Central memory CD8-positive, alpha-beta T cell (primary cell): ENCODE results near the gene CAVIN1.
"Not testable (repeated sequence)": the region's sequence is repeated elsewhere in the genome, so short reads cannot be mapped to it uniquely, and the experiment has no call there.

ENCODE experiments used
- ATAC-seq: fragments of 150-1000 bp; cut with Tn5 transposase; replicated peaks from 2 replicates; pipeline ENCODE4 v1.10.0; 2022; ENCODE audit warnings: mild to moderate bottlenecking, moderate FRiP score, moderate number of reproducible peaks; ENCODE audit not compliant: poor library complexity, severe bottlenecking; ENCODE audit errors: extremely low read depth
- DNase-seq, 2 donors: peaks; one replicate each; pipeline ENCODE4 v3.0.0; 2021; ENCODE audit warnings: low spot score in 2 of 2
- H3K27ac Mint-ChIP-seq: one replicate; pipeline ENCODE4 v1.8.0; 2022; ENCODE audit warnings: low read depth, mild to moderate bottlenecking, moderate library complexity, mixed read lengths
- H3K27me3 Mint-ChIP-seq: one replicate; pipeline ENCODE4 v1.8.0; 2022; ENCODE audit warnings: mixed read lengths
- H3K36me3 Mint-ChIP-seq: one replicate; pipeline ENCODE4 v1.8.0; 2022; ENCODE audit warnings: mild to moderate bottlenecking, moderate library complexity, mixed read lengths; ENCODE audit not compliant: insufficient read depth
- H3K4me1 Mint-ChIP-seq: one replicate; pipeline ENCODE4 v1.8.0; 2022; ENCODE audit warnings: mixed read lengths
- H3K4me3 Mint-ChIP-seq: one replicate; pipeline ENCODE4 v1.8.0; 2022; ENCODE audit warnings: mild to moderate bottlenecking, moderate library complexity, mixed read lengths
- H3K9me3 Mint-ChIP-seq: one replicate; pipeline ENCODE4 v1.8.0; 2022; ENCODE audit warnings: mixed read lengths

CAVIN1 gene

DNA sequence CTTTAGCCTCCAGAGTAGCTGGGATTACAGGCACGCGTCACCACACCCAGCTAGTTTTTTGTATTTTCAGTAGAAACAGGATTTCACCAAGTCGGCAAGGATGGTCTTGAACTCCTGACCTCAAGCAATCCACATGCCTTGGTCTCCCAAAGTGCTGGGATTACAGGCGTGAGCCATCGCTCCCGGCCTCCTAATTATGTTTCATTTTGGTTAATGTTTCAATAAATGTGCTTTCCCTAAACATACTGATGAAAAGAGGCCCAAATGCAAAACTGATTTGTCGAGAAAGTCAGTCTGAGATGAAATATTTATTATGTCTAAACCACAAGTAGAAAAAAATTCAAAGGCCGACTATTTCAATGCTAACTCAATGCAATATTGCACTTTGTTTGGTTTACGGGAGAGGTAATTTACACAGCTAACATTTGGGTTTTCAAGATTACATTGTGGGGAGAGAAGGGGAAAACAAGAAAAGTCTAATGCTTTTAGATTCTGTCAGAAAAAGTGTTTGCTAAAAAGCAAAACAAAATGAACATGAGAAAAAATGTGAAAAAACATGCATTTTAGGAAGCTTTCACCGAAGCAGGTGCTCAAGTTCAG is 44.6 kb downstream of the CAVIN1 start:
- no peak for ATAC-seq
- Mint-ChIP-seq H3K9me3 (no peaks in the 10 kb centered on the region), H3K4me1 (peaks cover 57% of the 10 kb centered on the region)

DNA sequence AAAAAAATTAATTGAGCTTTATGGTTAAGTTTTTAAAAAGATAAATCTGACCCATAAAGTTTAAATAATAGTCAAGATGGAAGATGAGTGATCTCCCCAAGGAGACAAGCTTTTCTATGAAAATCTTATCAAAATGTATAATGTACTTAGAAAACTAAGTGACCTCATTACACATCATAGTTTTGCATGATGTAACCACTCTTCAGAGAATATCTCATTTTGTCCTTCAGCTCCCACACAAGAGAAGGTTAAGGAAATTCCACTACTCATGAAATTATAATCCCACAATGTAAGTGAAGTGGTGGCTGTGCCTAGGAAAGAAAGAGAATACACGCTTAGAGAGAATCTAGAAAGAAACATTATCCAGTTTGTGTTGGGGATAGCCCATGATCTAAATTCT is 49.2 kb downstream of the CAVIN1 start:
- H3K27ac Mint-ChIP-seq = no peak overlapping the region
- ATAC-seq (no peak), DNase-seq (no peak)
- H3K9me3 Mint-ChIP-seq = no peaks in the 10 kb centered on the region
- no peaks in the 10 kb centered on the region for H3K27me3 Mint-ChIP-seq
- H3K4me3 Mint-ChIP-seq = no peak overlapping the region
- peaks cover 42% of the 10 kb centered on the region for H3K4me1 Mint-ChIP-seq
- peaks cover 15% of the 10 kb centered on the region for H3K36me3 Mint-ChIP-seq

More for the DNA sequence above, 44.6 kb downstream of the CAVIN1 start:
- H3K4me3 Mint-ChIP-seq = peak overlapping the region; percentile 69
- H3K36me3 Mint-ChIP-seq = peaks cover 7% of the 10 kb centered on the region
- DNase-seq = no peak
- H3K27me3 Mint-ChIP-seq = no peaks in the 10 kb centered on the region
- H3K27ac Mint-ChIP-seq = peak overlapping the region; percentile 69

DNA sequence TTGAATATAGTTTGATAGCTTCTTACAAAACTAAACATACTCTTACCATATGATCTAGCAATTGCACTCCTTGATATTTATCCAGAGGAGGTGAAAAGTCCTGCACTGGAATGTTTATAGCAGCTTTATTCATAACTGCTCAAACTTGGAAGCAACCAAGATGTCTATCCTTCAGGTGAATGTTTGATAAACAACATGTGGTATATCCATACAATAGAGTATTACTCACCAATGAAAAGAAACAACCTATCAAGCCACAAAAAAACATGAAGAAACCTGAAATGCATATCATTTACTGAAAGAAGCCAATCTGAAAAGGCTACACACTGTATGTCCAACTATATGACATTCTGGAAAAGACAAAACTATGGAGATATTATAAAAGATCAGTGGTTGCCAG is 50.9 kb downstream of the CAVIN1 start:
- DNase-seq (no peak), ATAC-seq (no peak)
- Mint-ChIP-seq H3K36me3 (peaks cover 12% of the 10 kb centered on the region), H3K4me1 (peaks cover 46% of the 10 kb centered on the region), H3K27ac (peak overlapping the region; percentile 46), H3K27me3 (no peaks in the 10 kb centered on the region), H3K4me3 (no peak overlapping the region), H3K9me3 (no peaks in the 10 kb centered on the region)

DNA sequence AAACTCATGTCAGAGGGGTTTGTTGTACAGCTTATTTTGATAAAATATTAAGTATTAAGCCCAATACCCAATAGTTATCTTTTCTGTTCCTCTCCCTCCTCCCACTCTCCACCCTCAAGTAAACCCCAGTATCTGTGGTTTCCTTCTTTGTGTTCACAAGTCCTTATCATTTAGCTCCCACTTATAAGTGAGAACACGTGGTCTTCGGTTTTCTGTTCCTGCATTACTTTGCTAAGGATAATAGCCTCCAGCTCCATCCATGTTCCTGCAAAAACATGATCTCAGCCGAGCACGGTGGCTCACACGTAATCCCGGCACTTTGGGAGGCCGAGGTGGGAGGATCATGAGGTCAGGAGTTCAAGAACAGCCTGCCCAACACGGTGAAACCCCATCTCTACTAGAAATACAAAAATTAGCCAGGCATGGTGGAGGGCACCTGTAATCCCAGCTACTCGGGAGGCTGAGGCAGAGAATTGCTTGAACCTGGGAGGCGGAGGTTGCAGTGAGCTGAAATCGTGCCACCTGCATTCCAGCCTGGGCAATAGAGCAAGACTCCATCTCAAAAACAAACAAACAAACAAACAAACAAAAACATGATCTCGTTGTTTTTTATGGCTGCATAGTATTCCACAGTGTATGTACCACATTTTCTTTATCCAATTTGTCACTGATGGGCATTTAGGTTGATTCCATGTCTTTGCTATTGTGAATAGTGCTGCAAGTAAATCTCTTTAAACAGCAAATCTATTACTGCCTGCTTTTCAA is 54.1 kb downstream of the CAVIN1 start:
- H3K36me3 Mint-ChIP-seq = peaks cover 10% of the 10 kb centered on the region
- not testable (repeated sequence) for ATAC-seq, H3K9me3 Mint-ChIP-seq, H3K27me3 Mint-ChIP-seq, H3K4me3 Mint-ChIP-seq, DNase-seq, H3K27ac Mint-ChIP-seq
- peaks cover 54% of the 10 kb centered on the region for H3K4me1 Mint-ChIP-seq

DNA sequence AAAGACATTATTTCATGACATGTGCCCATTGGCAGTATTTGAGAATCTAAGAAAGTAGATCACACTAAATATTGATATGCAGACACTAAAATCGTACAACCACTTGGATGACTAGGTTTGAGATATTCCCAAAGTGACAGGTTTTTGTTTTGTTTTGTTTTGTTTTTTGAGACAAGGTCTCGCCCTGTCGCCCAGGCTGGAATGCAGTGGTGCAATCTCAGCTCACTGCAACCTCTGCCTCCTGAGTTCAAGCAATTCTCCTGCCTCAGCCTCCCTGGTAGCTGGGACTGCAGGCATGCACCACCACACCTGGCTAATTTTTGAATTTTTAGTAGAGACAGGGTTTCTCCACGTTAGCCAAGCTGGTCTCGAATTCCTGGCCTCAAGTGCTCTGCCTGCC is 54.7 kb downstream of the CAVIN1 start:
- not testable (repeated sequence) for H3K9me3 Mint-ChIP-seq, ATAC-seq, DNase-seq, H3K27ac Mint-ChIP-seq, H3K4me3 Mint-ChIP-seq, H3K27me3 Mint-ChIP-seq
- Mint-ChIP-seq H3K4me1 (peaks cover 61% of the 10 kb centered on the region), H3K36me3 (peaks cover 12% of the 10 kb centered on the region)

DNA sequence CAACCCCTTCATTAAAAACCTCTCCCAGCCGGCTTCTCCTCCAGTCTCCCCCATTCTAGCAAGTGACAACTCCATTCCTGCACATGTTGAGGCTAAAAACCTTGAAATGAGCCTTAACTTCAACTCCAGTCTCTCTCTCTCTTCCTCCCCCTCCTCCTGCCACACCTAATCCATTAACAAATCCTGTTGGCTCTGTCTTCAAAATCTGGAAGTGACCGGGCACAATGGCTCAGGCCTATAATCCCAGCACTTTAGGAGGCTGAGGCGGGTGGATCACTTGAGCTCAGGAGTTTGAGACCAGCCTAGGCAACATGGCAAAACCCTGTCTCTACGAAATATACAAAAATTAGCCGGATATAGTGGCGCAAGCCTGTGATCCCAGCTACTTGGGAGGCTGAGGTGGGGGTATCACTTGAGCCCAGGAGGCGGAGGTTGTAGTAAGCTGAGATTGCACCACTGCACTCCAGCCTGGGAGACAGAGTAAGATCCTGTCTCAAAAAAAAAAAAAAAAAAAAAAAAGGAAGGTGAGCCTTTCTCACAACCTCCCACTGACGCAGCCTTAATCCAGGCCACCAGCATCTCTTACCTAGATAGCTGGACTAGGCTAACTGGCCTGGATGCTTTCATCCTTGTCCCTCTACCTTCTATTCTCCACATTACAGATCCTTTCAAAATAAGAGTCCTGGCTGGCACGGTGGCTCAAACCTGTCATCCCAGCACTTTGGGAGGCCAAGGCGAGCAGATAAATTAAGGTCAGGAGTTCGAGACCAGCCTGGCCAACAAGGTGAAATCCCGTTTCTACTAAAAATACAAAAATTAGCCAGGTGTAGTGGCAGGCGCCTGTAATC is 56.7 kb downstream of the CAVIN1 start:
- ATAC-seq, H3K4me3 Mint-ChIP-seq, DNase-seq, H3K27me3 Mint-ChIP-seq, H3K9me3 Mint-ChIP-seq, H3K36me3 Mint-ChIP-seq: not testable (repeated sequence)
- Mint-ChIP-seq H3K4me1 (peaks cover 75% of the 10 kb centered on the region), H3K27ac (peak overlapping the region; percentile 5)

DNA sequence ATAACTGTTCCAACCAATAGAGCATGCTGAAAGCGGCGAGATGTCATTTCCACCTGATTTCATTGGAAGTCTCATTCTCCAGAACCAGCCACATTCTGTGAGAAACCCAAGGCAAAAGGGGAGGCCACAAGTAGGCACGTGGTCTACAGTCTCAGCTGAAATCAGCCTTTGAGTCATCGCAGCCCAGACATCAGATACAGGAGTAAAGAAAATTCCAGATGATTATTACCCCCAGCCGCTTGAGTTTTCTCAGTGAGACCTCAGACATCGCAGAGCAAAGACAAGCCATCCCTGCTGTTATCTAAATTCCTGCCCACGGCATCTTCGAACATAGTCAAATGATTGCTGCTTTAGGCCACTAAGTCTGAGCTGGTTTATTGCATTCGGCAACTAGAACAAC is 57.9 kb downstream of the CAVIN1 start:
- DNase-seq = no peak
- Mint-ChIP-seq H3K27ac (no peak overlapping the region), H3K4me1 (peaks cover 68% of the 10 kb centered on the region), H3K4me3 (no peak overlapping the region), H3K36me3 (peaks cover 6% of the 10 kb centered on the region), H3K9me3 (no peaks in the 10 kb centered on the region), H3K27me3 (no peaks in the 10 kb centered on the region)
- ATAC-seq = no peak

DNA sequence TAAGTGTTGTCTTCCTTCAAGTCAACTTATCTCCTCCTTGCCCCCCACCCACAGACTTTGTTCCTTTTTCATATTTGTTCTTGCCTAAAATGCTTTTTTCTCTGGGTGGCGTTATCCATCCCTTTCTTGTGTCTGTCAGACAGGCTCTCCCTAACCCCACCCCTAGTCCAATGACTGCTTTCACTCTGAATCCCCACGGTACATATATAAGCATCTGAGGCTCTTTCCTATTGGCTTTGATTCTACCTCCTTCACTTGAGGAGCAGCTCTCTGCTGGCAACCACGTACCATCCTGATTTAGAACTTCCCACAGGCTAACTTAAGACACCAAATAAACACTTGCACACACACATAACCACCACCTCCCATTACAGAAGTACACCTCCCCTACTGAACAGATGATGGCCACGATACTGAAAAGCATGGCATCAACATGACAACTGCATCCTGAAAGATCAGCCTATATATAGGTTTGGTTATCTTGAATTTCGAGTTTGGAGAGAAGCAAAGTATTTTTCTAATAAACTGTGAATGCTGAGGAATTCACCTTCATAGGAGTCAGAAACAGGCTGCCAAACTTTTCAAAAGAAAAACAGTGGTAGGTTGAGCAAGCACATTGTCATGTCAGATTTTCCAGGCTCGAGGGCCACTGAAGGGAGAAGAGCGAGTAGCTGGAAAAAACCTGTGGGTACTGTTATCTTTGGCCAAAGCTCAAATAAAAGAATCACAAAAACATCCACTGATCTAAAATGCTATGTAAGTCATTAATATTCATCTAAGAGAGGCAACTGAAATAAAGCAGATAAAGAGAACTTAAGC is 59.1 kb downstream of the CAVIN1 start:
- no peaks in the 10 kb centered on the region for H3K27me3 Mint-ChIP-seq
- peaks cover 70% of the 10 kb centered on the region for H3K4me1 Mint-ChIP-seq
- H3K9me3 Mint-ChIP-seq = no peaks in the 10 kb centered on the region
- ATAC-seq = no peak
- no peak overlapping the region for H3K4me3 Mint-ChIP-seq
- H3K36me3 Mint-ChIP-seq = peaks cover 6% of the 10 kb centered on the region
- H3K27ac Mint-ChIP-seq = peak overlapping the region; percentile 0
- no peak for DNase-seq

DNA sequence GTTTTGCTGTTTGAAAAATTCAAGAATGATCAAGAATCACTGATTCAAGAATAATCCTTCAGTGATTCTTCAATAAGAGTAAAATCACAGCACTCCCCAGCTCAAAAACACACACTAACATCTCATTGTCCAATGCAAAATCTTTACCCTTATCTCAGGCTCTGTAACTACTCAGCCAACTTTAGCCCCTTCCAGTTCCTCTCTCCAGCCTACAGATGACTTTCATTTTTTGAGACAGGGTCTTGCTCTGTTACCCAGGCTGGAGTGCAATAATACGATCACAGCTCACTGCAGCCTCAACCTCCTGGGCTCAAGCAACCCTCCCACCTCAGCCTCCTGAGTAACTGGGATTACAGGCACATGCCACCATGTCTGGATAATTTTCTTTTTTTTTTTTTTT is 59.8 kb downstream of the CAVIN1 start:
- no peak overlapping the region for H3K4me3 Mint-ChIP-seq
- H3K36me3 Mint-ChIP-seq = peaks cover 6% of the 10 kb centered on the region
- no peaks in the 10 kb centered on the region for H3K9me3 Mint-ChIP-seq

DNA sequence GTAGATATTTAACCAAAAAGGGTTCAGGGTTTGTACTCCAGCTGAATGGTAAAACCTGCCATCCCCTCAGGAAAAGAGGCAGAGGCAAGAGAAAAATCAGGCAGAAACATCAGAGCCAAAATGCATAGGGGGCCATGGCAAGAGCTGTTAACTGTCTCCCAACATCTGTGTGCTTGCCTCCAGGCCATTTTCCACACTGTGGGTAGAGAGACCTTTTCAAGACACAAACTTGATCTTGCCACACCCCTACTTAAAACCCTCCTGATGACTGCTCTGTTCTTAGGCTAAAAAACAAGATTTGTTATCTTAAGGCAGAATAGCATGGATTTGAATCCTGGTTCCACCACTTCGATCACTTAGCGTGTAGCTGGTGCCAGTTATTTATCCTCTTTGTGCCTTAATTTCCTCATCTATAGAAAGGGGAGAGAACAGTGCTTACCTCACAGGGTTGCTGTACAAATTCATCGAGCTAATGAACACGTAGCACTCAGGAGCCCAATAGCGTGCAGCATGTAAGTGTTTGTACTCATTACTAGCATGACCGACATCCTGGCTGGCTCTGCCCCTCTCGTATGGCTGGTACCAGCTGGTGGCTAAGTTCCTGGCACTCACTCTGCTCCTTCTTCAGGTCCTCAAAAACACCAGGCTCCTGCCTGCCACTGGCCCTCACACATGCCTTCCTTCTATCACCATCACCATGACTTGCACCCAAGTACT is 60.7 kb downstream of the CAVIN1 start:
- Mint-ChIP-seq H3K27ac (peak overlapping the region; percentile 35), H3K4me3 (peak overlapping the region; percentile 33), H3K4me1 (peaks cover 64% of the 10 kb centered on the region), H3K36me3 (peaks cover 6% of the 10 kb centered on the region), H3K9me3 (no peaks in the 10 kb centered on the region), H3K27me3 (no peaks in the 10 kb centered on the region)
- ATAC-seq (no peak), DNase-seq (no peak)

More for the DNA sequence above, 59.8 kb downstream of the CAVIN1 start:
- DNase-seq (no peak), ATAC-seq (no peak)
- H3K27ac Mint-ChIP-seq = peak overlapping the region; percentile 0
- H3K4me1 Mint-ChIP-seq = peaks cover 70% of the 10 kb centered on the region
- no peaks in the 10 kb centered on the region for H3K27me3 Mint-ChIP-seq

DNA sequence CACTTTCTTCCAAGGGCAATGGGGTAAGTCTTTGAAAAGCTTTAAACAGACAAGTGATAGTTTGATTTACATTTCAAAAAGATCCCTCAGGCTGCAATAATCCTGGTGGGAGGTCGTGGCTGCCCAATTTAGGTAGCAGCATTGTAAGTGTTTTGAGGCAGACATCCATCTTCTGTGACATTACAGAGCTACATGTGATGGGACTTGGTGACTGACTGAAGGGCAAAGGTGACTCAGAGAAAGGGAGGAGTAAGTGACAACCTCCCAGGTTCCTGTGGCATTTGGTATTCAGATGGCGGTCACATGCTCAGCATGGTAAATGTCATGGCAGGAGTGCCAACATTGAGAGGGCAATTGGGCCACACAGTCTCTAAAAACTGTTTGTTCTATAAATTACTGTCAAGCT is 61.3 kb downstream of the CAVIN1 start:
- ATAC-seq = peak; percentile 85
- DNase-seq = peak in 1 of 2 donors; percentile 24
- Mint-ChIP-seq H3K4me3 (peak overlapping the region; percentile 33), H3K9me3 (no peaks in the 10 kb centered on the region), H3K4me1 (peaks cover 60% of the 10 kb centered on the region), H3K36me3 (peaks cover 9% of the 10 kb centered on the region), H3K27ac (peak overlapping the region; percentile 35), H3K27me3 (no peaks in the 10 kb centered on the region)
